H9 (cell line): Measurements from ENCODE around the gene TLL2. TPM values are rescaled to one million over a fixed set of nuclear protein-coding genes. Genes with fewer than 3 reads are reported as not detected.

Source experiments
- DNase-seq: peaks from one replicate; pipeline ENCODE4 v3.0.0-alpha.2; 2017
- H2AFZ ChIP-seq: one replicate; pipeline ENCODE4 v1.6.1; 2013; ENCODE audit warnings: mild to moderate bottlenecking, low read length, control low read depth, moderate library complexity
- H2AK5ac ChIP-seq: 2 replicates; pipeline ENCODE4 v1.6.1; 2013; ENCODE audit warnings: low read length, control low read depth, mixed read lengths; ENCODE audit not compliant: insufficient read length
- H2BK120ac ChIP-seq: one replicate; pipeline ENCODE4 v1.6.1; 2013; ENCODE audit warnings: low read depth, mild to moderate bottlenecking, low read length, control low read depth, inconsistent platforms; ENCODE audit not compliant: poor library complexity, severe bottlenecking
- H2BK12ac ChIP-seq: 2 replicates; pipeline ENCODE4 v1.6.1; 2013; ENCODE audit warnings: low read length, control low read depth, mixed read lengths, low read depth; ENCODE audit not compliant: insufficient read length
- H2BK15ac ChIP-seq: 2 replicates; pipeline ENCODE4 v1.6.1; 2013; ENCODE audit warnings: low read depth, low read length, control low read depth
- H2BK20ac ChIP-seq: one replicate; pipeline ENCODE4 v1.6.1; 2013; ENCODE audit warnings: low read depth, mild to moderate bottlenecking, low read length, control low read depth, inconsistent platforms; ENCODE audit not compliant: poor library complexity, severe bottlenecking
- H2BK5ac ChIP-seq: 2 replicates; pipeline ENCODE4 v1.6.1; 2013; ENCODE audit warnings: low read length, control low read depth, mixed read lengths; ENCODE audit not compliant: insufficient read length
- H3K14ac ChIP-seq: 2 replicates; pipeline ENCODE4 v1.6.1; 2013; ENCODE audit warnings: low read length, control low read depth; ENCODE audit not compliant: insufficient read depth
- H3K18ac ChIP-seq: 2 replicates; pipeline ENCODE4 v1.6.1; 2013; ENCODE audit warnings: low read depth, mild to moderate bottlenecking, mixed read lengths, low read length, control low read depth; ENCODE audit not compliant: insufficient read length
- H3K23ac ChIP-seq: 2 replicates; pipeline ENCODE4 v1.6.1; 2013; ENCODE audit warnings: low read length, control low read depth, mixed read lengths, low read depth; ENCODE audit not compliant: insufficient read length
- H3K23me2 ChIP-seq: 2 replicates; pipeline ENCODE4 v1.6.1; 2013; ENCODE audit warnings: low read depth, mild to moderate bottlenecking, mixed read lengths, low read length, control low read depth; ENCODE audit not compliant: insufficient read length, poor library complexity, severe bottlenecking
- H3K27ac ChIP-seq: 2 replicates; pipeline ENCODE4 v1.5.1; 2013; ENCODE audit warnings: low read length, control low read depth, mixed read lengths, low read depth; ENCODE audit not compliant: insufficient read length
- H3K27me3 ChIP-seq: 2 replicates; pipeline ENCODE4 v1.6.1; 2013; ENCODE audit warnings: low read length, control low read depth, inconsistent platforms; ENCODE audit not compliant: insufficient read depth
- H3K4ac ChIP-seq: 2 replicates; pipeline ENCODE4 v1.6.1; 2013; ENCODE audit warnings: low read depth, mild to moderate bottlenecking, control low read depth, inconsistent platforms, low read length, moderate library complexity
- H3K4me1 ChIP-seq: 2 replicates; pipeline ENCODE4 v1.6.1; 2013; ENCODE audit warnings: low read length, control low read depth, inconsistent platforms; ENCODE audit not compliant: insufficient read depth
- H3K4me2 ChIP-seq: 2 replicates; pipeline ENCODE4 v1.6.1; 2013; ENCODE audit warnings: low read length, control low read depth, mixed read lengths; ENCODE audit not compliant: insufficient read length, insufficient read depth
- H3K56ac ChIP-seq: 2 replicates; pipeline ENCODE4 v1.6.1; 2013; ENCODE audit warnings: low read depth, mild to moderate bottlenecking, mixed read lengths, low read length, control low read depth; ENCODE audit not compliant: insufficient read length
- H3K79me1 ChIP-seq: 2 replicates; pipeline ENCODE4 v1.6.1; 2013; ENCODE audit warnings: low read depth, mild to moderate bottlenecking, moderate library complexity, low read length, control low read depth, inconsistent platforms; ENCODE audit not compliant: insufficient read depth, poor library complexity, severe bottlenecking
- H3K79me2 ChIP-seq: 2 replicates; pipeline ENCODE4 v1.6.1; 2013; ENCODE audit warnings: low read length, control low read depth, inconsistent platforms; ENCODE audit not compliant: insufficient read depth
- H3K9ac ChIP-seq: 2 replicates; pipeline ENCODE4 v1.6.1; 2013; ENCODE audit warnings: low read length, control low read depth, mixed read lengths; ENCODE audit not compliant: insufficient read length; ENCODE audit errors: extremely low read depth
- H3K9me3 ChIP-seq: one replicate; pipeline ENCODE4 v1.6.1; 2013; ENCODE audit warnings: low read depth, low read length, inconsistent platforms; ENCODE audit not compliant: control insufficient read depth
- H3T11ph ChIP-seq: one replicate; pipeline ENCODE4 v1.6.1; 2013; ENCODE audit warnings: mild to moderate bottlenecking, low read length, control low read depth, inconsistent platforms
- H4K20me1 ChIP-seq: one replicate; pipeline ENCODE4 v1.6.1; 2013; ENCODE audit not compliant: control insufficient read depth, insufficient read length, insufficient read depth
- H4K5ac ChIP-seq: 2 replicates; pipeline ENCODE4 v1.6.1; 2013; ENCODE audit warnings: low read depth, mild to moderate bottlenecking, mixed read lengths, low read length, control low read depth; ENCODE audit not compliant: insufficient read length
- H4K8ac ChIP-seq: replicated peaks from 2 replicates; pipeline ENCODE4 v1.6.1; 2013; ENCODE audit warnings: low read length, control low read depth, mixed read lengths, low read depth; ENCODE audit not compliant: insufficient read length
- H4K91ac ChIP-seq: 2 replicates; pipeline ENCODE4 v1.6.1; 2013; ENCODE audit warnings: low read depth, mild to moderate bottlenecking, moderate library complexity, mixed read lengths, low read length, control low read depth; ENCODE audit not compliant: insufficient read length
- H3K27ac Mint-ChIP-seq, 3 experiments: 2 replicates in 2 of 3; 3 replicates in 1 of 3; pipeline ENCODE4 v1.8.0; 2020 to 2021; ENCODE audit warnings: mixed read lengths in 3 of 3, mild to moderate bottlenecking in 1 of 3, moderate library complexity in 1 of 3
- H3K27me3 Mint-ChIP-seq: 2 replicates; pipeline ENCODE4 v1.8.0; 2021; ENCODE audit warnings: low read depth, mild to moderate bottlenecking, moderate library complexity, mixed read lengths
- H3K36me3 Mint-ChIP-seq, 3 experiments: 2 replicates in 2 of 3; 3 replicates in 1 of 3; pipeline ENCODE4 v1.8.0; 2020 to 2021; ENCODE audit warnings: low read depth in 3 of 3, mixed read lengths in 3 of 3; ENCODE audit not compliant: insufficient read depth in 1 of 3
- H3K4me1 Mint-ChIP-seq, 2 experiments: 2 replicates each; pipeline ENCODE4 v1.8.0; 2020; ENCODE audit warnings: mixed read lengths in 2 of 2
- H3K4me3 Mint-ChIP-seq, 2 experiments: 2 replicates in 1 of 2; 3 replicates in 1 of 2; pipeline ENCODE4 v1.8.0; 2020 to 2021; ENCODE audit warnings: mild to moderate bottlenecking in 2 of 2, mixed read lengths in 2 of 2, moderate library complexity in 1 of 2
- H3K9me3 Mint-ChIP-seq, 2 experiments: 2 replicates in 1 of 2; 3 replicates in 1 of 2; pipeline ENCODE4 v1.8.0; 2020; ENCODE audit warnings: mild to moderate bottlenecking in 2 of 2, mixed read lengths in 2 of 2, moderate library complexity in 1 of 2
- CTCF ChIP-seq: fragments of 200-600 bp; sonication (generic); conservative IDR thresholded peaks from 3 replicates; pipeline ENCODE4 v1.8.0; 2021; ENCODE audit warnings: antibody characterized with exemption, mild to moderate bottlenecking
- WGBS: extraction: QIAGEN DNeasy Blood & Tissue Kit; methylation state at CpG from one replicate; pipeline ENCODE4 v1.1.7; 2013; ENCODE audit warnings: missing lambda C conversion rate, low lambda C conversion rate, mixed read lengths; ENCODE audit not compliant: insufficient read length; ENCODE audit errors: extremely low coverage; 5-methylcytosine and 5-hydroxymethylcytosine counted together
- total RNA-seq: library from RNA; stranded (reverse); gene quantifications from 2 replicates; pipeline ENCODE4 v1.2.1, GENCODE V29; 2021

TLL2 gene
- total RNA-seq, 1 experiment from 2014 or later = 1.4 TPM

DNA sequence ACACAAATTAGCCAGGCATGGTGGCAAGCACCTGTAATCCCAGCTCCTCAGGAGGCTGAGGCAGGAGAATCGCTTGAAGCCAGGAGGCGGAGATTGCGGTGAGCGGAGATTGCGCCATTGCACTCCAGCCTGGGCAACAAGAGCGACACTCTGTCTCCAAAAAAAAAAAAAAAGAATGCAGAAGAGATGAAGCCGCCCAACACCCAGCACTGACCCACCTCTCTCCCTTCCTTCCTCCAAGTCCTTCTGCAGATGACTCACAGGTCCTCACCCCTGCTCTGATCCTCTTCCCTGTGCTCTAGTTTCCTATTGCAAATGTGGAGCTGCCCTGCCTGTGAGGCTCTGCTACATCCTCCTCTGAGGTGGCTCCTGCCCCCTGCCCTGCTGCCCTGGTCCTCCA, 132.9 kb downstream of the TLL2 start:
- no peak overlapping the region; the same call in 1 of the 2 replicates for H3K14ac ChIP-seq
- H3K27ac Mint-ChIP-seq = peak overlapping the region in 1 of 3 experiments; percentile 56; a peak in 1 of 7 replicates
- H3K18ac ChIP-seq = no peak overlapping the region

More for the DNA sequence above, 132.9 kb downstream of the TLL2 start:
- Histone ChIP-seq H3T11ph (no peak overlapping the region), H3K27me3 (no peaks in the 10 kb centered on the region), H3K23ac (no peak overlapping the region), H4K91ac (no peak overlapping the region), H3K4me2 (no peak overlapping the region), H2BK12ac (no peak overlapping the region), H4K8ac (no peak overlapping the region), H2BK15ac (no peak overlapping the region), H3K79me1 (no peaks in the 10 kb centered on the region), H3K4ac (no peak overlapping the region), H3K4me1 (no peaks in the 10 kb centered on the region), H2BK120ac (no peak overlapping the region), H2AFZ (no peak overlapping the region), H4K5ac (no peak overlapping the region), H3K23me2 (no peaks in the 10 kb centered on the region), H4K20me1 (no peaks in the 10 kb centered on the region), H2BK20ac (no peak overlapping the region), H3K27ac (no peak overlapping the region), H3K9me3 (no peaks in the 10 kb centered on the region), H2AK5ac (no peak overlapping the region), H3K9ac (no peak overlapping the region), H3K79me2 (no peaks in the 10 kb centered on the region), H2BK5ac (no peak overlapping the region), H3K56ac (no peak overlapping the region)
- Mint-ChIP-seq H3K4me1 (peaks cover 3 to 6% of the 10 kb centered on the region in 2 experiments; a peak in 3 of 4 replicates), H3K4me3 (no peak overlapping the region), H3K36me3 (no peaks in the 10 kb centered on the region; a peak in 2 of 7 replicates), H3K9me3 (no peaks in the 10 kb centered on the region; a peak in 2 of 5 replicates), H3K27me3 (peaks cover 3% of the 10 kb centered on the region; the same call in 1 of the 2 replicates)
- WGBS = no CpG with 5 or more reads among the region's 7 CpGs
- DNase-seq = no peak
- no peak for TF ChIP-seq CTCF
